CD8-positive, alpha-beta memory T cell (primary cell): ENCODE measurements around the gene AREL1. TPM values are rescaled to one million over a fixed set of nuclear protein-coding genes. Genes with fewer than 3 reads are reported as not detected.

Experiments used
- CTCF ChIA-PET: fragments of 350-600 bp; sonication (Branson Sonifier 250); formaldehyde crosslinking; loops from one replicate; lab custom pipeline; 2021; ENCODE audit warnings: antibody characterized with exemption; lab: Charles Lee
- POLR2A ChIA-PET: fragments of 350-600 bp; sonication (Branson Sonifier 250); formaldehyde crosslinking; loops from one replicate; lab custom pipeline; 2021; ENCODE audit warnings: antibody characterized with exemption; lab: Charles Lee
- DNase-seq, 5 donors: peaks; one replicate each; pipeline versions ENCODE4 v3.0.0 to v3.0.0-alpha.2; 2020 to 2022; ENCODE audit warnings: mixed read lengths in 1 of 5
- H3K27ac ChIP-seq: one replicate; pipeline ENCODE4 v1.7.0; 2013; ENCODE audit warnings: low read depth, mild to moderate bottlenecking, low read length, moderate library complexity
- H3K27me3 ChIP-seq: 2 replicates; pipeline ENCODE4 v1.7.0; 2013; ENCODE audit warnings: low read length, mild to moderate bottlenecking; ENCODE audit not compliant: insufficient read depth, poor library complexity, severe bottlenecking
- H3K36me3 ChIP-seq: 2 replicates; pipeline ENCODE4 v1.7.0; 2013; ENCODE audit warnings: mild to moderate bottlenecking, low read length, moderate library complexity; ENCODE audit not compliant: insufficient read depth
- H3K4me1 ChIP-seq: 2 replicates; pipeline ENCODE4 v1.7.0; 2013; ENCODE audit warnings: mild to moderate bottlenecking, low read length, moderate library complexity; ENCODE audit not compliant: insufficient read depth
- H3K4me3 ChIP-seq: 2 replicates; pipeline ENCODE4 v1.7.0; 2013; ENCODE audit warnings: mild to moderate bottlenecking, low read length
- H3K9me3 ChIP-seq: 2 replicates; pipeline ENCODE4 v1.7.0; 2013; ENCODE audit warnings: mild to moderate bottlenecking, low read length
- H3K27ac Mint-ChIP-seq, 8 donors: one replicate each; pipeline ENCODE4 v1.8.0; 2020 to 2021; ENCODE audit warnings: mixed read lengths in 8 of 8, mild to moderate bottlenecking in 6 of 8, inconsistent platforms in 3 of 8, moderate library complexity in 3 of 8
- H3K27me3 Mint-ChIP-seq, 2 donors: one replicate each; pipeline ENCODE4 v1.8.0; 2020 to 2021; ENCODE audit warnings: mixed read lengths in 2 of 2, mild to moderate bottlenecking in 1 of 2, moderate library complexity in 1 of 2
- H3K36me3 Mint-ChIP-seq, 3 donors: one replicate each; pipeline ENCODE4 v1.8.0; 2020 to 2021; ENCODE audit warnings: mixed read lengths in 3 of 3, inconsistent platforms in 1 of 3, mild to moderate bottlenecking in 1 of 3
- H3K4me1 Mint-ChIP-seq, 3 donors: one replicate each; pipeline ENCODE4 v1.8.0; 2020 to 2021; ENCODE audit warnings: mixed read lengths in 3 of 3, inconsistent platforms in 1 of 3, mild to moderate bottlenecking in 1 of 3
- H3K4me3 Mint-ChIP-seq, 7 donors: one replicate each; pipeline ENCODE4 v1.8.0; 2020 to 2021; ENCODE audit warnings: mixed read lengths in 7 of 7, mild to moderate bottlenecking in 6 of 7, moderate library complexity in 4 of 7, inconsistent platforms in 2 of 7
- H3K9me3 Mint-ChIP-seq, 5 donors: one replicate each; pipeline ENCODE4 v1.8.0; 2020 to 2022; ENCODE audit warnings: mixed read lengths in 5 of 5, mild to moderate bottlenecking in 3 of 5, moderate library complexity in 2 of 5, inconsistent platforms in 1 of 5
- polyA plus RNA-seq: library from polyadenylated mRNA; unstranded; fragments of 300-500 nt; fragmentation: Illumina TruSeq; gene quantifications from one replicate; pipeline ENCODE4 v1.2.3, GENCODE V29; 2021
- total RNA-seq, 2 experiments: library from RNA; stranded (reverse); gene quantifications; one replicate each; pipeline ENCODE4 v1.2.3, GENCODE V29; 2021

AREL1 gene
- total and polyA plus RNA-seq, 3 experiments from 2014 or later: 28.6 to 37.7 (median 37.0) TPM

- peak; percentile 79 to 89 (median 85) for DNase-seq
- no peak overlapping the region for H3K27ac Mint-ChIP-seq
- H3K36me3 ChIP-seq: no peaks in the 10 kb centered on the region
- ChIA-PET POLR2A (interaction anchor here (0.7 to 1.2 kb wide), 3 partner anchors 120 to 151 kb away, joined by 3 to 5 read pairs (median 3); partner anchors contain the start of gene YLPM1), CTCF (interaction anchor here (0.6 to 6.4 kb wide), 36 partner anchors 8 to 295 kb away, joined by 3 to 92 read pairs (median 4); partner anchors contain the start of genes ISCA2, NPC2 and YLPM1)
- H3K4me1 Mint-ChIP-seq: peaks cover 47 to 62% (median 50%) of the 10 kb centered on the region in 3 donors
- peak overlapping the region; percentile 63 for H3K4me3 ChIP-seq
- no peaks in the 10 kb centered on the region for H3K36me3 Mint-ChIP-seq
- H3K27me3 Mint-ChIP-seq: peaks cover 0 to 8% of the 10 kb centered on the region in 2 donors
- peak overlapping the region; percentile 21 for H3K27ac ChIP-seq
- peaks cover 11% of the 10 kb centered on the region for H3K4me1 ChIP-seq
- H3K9me3 Mint-ChIP-seq: no peaks in the 10 kb centered on the region
- H3K4me3 Mint-ChIP-seq: peak overlapping the region; percentile 40 to 89 (median 77)
- H3K27me3 ChIP-seq: no peaks in the 10 kb centered on the region
- no peaks in the 10 kb centered on the region for H3K9me3 ChIP-seq
These were observed 100.4 kb downstream of the AREL1 start for GRCh38 chr14:74612350-74613021.

GRCh38 chr14:74611650-74612349 is 101.1 kb downstream of the AREL1 start, which contains the start of gene LTBP2:
Gene LTBP2 (minus strand): TSS chr14:74612237. CDS start chr14:74611944, 293 bp downstream.
- Mint-ChIP-seq H3K9me3 (no peaks in the 10 kb centered on the region), H3K27ac (no peak within 1 kb of the TSS), H3K36me3 (no peaks in the 10 kb centered on the region), H3K4me1 (peaks cover 44 to 57% (median 46%) of the 10 kb centered on the region in 3 donors), H3K27me3 (peaks cover 0 to 8% of the 10 kb centered on the region in 2 donors), H3K4me3 (peak within 1 kb of the TSS; percentile 40 to 92 (median 77))
- H3K9me3 ChIP-seq: no peaks in the 10 kb centered on the region
- H3K36me3 ChIP-seq: no peaks in the 10 kb centered on the region
- ChIA-PET POLR2A (interaction anchor here (1.0 to 1.2 kb wide), 2 partner anchors 121 to 152 kb away, joined by 3 to 5 read pairs; partner anchors contain the start of gene YLPM1), CTCF (interaction anchor here (0.6 to 6.4 kb wide), 33 partner anchors 9 to 296 kb away, joined by 3 to 92 read pairs (median 4); partner anchors contain the start of genes ISCA2, NPC2 and YLPM1)
- no peaks in the 10 kb centered on the region for H3K27me3 ChIP-seq
- peak in 3 of 5 donors; percentile 2 to 25 (median 11) for DNase-seq
- H3K27ac ChIP-seq: peak within 1 kb of the TSS; percentile 21
- H3K4me1 ChIP-seq: peaks cover 6% of the 10 kb centered on the region
- peak within 1 kb of the TSS; percentile 63 for H3K4me3 ChIP-seq

Other genes starting within 250 kb of the AREL1 start
- 10 to 100 TPM; 17.1 to 18.3 TPM for gene NPC2, start 219.8 kb downstream of the AREL1 start, total RNA-seq
- 75.6 TPM for gene NPC2, start 219.8 kb downstream of the AREL1 start, polyA plus RNA-seq
- 10 to 100 TPM; 26.7 to 28.6 TPM for gene ISCA2, start 219.3 kb downstream of the AREL1 start, total RNA-seq
- gene ISCA2, start 219.3 kb downstream of the AREL1 start, polyA plus RNA-seq: 77.8 TPM
- gene LTBP2, start 100.8 kb downstream of the AREL1 start, total RNA-seq: under 1 TPM; 0.24 to 0.42 TPM
- gene LTBP2, start 100.8 kb downstream of the AREL1 start, polyA plus RNA-seq: 0.83 TPM
- 10 to 100 TPM; 87.2 to 88.6 TPM for gene FCF1, start 64 bp upstream of the AREL1 start, total RNA-seq
- 33.0 TPM for gene FCF1, start 64 bp upstream of the AREL1 start, polyA plus RNA-seq
- gene YLPM1, start 50.2 kb upstream of the AREL1 start, total RNA-seq: 10 to 100 TPM; 52.2 to 53.8 TPM
- 16.9 TPM for gene YLPM1, start 50.2 kb upstream of the AREL1 start, polyA plus RNA-seq
- gene PROX2, start 163.1 kb upstream of the AREL1 start, total RNA-seq: under 1 TPM; 0.24 to 0.33 TPM
- not detected for gene PROX2, start 163.1 kb upstream of the AREL1 start, polyA plus RNA-seq
- 100 to 1,000 TPM; 160 to 161 TPM for gene DLST, start 168.8 kb upstream of the AREL1 start, total RNA-seq
- gene DLST, start 168.8 kb upstream of the AREL1 start, polyA plus RNA-seq: 8.8 TPM
- 1 to 10 TPM; 4.8 to 5.0 TPM for gene RPS6KL1, start 210.2 kb upstream of the AREL1 start, total RNA-seq
- gene RPS6KL1, start 210.2 kb upstream of the AREL1 start, polyA plus RNA-seq: not detected
- gene PGF, start 242.5 kb upstream of the AREL1 start, total RNA-seq: under 1 TPM in 1 of 2 experiments, not detected in 1; 0.29 TPM
- gene PGF, start 242.5 kb upstream of the AREL1 start, polyA plus RNA-seq: not detected